ENCODE results near the gene KCNQ2.

DNA sequence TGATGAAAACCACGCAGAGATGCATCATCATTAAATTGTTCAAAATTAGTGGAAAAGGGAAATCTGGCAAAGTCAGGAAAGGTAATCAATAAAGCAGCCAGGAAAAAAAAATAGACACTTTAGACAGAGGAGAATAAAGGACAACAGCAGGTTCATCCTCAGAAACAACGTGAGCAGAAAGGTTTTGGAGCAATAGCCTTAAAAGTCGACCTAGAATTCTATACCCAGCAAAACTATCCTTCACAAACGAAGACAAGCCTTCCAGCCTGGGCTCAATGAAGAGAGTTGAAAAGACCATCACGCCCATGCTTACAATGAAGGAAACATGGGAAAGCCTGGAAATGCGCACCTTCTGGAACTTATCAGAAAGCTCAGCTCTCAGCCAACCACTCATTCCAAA is 86.6 kb downstream of the KCNQ2 start:
- TF ChIP-seq, protein P1, sequence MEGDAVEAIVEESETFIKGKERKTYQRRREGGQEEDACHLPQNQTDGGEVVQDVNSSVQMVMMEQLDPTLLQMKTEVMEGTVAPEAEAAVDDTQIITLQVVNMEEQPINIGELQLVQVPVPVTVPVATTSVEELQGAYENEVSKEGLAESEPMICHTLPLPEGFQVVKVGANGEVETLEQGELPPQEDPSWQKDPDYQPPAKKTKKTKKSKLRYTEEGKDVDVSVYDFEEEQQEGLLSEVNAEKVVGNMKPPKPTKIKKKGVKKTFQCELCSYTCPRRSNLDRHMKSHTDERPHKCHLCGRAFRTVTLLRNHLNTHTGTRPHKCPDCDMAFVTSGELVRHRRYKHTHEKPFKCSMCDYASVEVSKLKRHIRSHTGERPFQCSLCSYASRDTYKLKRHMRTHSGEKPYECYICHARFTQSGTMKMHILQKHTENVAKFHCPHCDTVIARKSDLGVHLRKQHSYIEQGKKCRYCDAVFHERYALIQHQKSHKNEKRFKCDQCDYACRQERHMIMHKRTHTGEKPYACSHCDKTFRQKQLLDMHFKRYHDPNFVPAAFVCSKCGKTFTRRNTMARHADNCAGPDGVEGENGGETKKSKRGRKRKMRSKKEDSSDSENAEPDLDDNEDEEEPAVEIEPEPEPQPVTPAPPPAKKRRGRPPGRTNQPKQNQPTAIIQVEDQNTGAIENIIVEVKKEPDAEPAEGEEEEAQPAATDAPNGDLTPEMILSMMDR (IDR thresholded peaks at IDR 0.05) = no peak
- no peak for TF ChIP-seq EP300 (IDR thresholded peaks at IDR 0.05)

All from stomach (tissue), 4 donors.